ENCODE data around the gene XYLT2. TPM values are rescaled to one million over a fixed set of nuclear protein-coding genes. Genes with fewer than 3 reads are reported as not detected.

Gene XYLT2
- total RNA-seq, 1 donor from 2014 or later, result 30.4 TPM

DNA sequence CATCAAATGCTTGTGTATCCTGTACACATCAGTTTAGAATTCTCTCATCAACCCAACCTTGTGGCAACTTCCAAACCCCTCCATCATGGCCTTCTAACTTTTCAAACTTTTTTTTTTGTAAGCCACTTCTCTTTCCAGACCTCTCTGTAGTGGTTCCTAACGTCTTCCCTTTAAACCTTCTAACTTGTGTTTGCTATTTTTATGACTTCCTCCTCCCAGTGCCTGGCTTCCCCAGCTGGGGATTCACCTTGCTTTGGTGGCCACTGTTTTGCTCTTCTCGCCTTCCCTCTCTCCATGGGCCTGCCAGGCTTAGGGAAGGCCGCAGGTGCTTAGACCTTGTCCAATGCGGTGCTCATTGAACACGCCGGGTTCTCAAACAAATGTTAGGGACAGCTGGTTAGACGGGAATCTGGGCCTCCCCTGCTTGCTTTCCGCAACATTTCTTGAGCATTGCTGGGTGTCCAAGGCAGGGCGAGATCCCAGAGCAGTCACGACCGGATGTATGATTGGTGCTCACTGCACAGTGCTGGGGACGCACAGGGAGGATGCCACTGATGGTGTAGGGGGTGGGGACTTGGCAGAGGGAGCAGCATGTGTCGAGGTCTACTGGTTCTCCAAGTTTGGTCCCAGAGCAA is 1.1 kb upstream of the XYLT2 start:
- no peaks in the 10 kb centered on the region for H3K9me3 ChIP-seq
- H3K4me3 ChIP-seq, result peak overlapping the region in 1 of 2 donors; percentile 93
- DNase-seq (ENCODE audit: extremely low spot score in 2 of 2), result no peak
- H3K36me3 ChIP-seq, result no peaks in the 10 kb centered on the region
- H3K4me1 ChIP-seq, result peaks cover 36% of the 10 kb centered on the region
- no peaks in the 10 kb centered on the region for H3K27me3 ChIP-seq
- intact Hi-C loops (cut with DNase I), result no loop called here
- TF ChIP-seq CTCF (IDR thresholded peaks at IDR 0.05) (no peak), POLR2AphosphoS5 (IDR thresholded peaks at IDR 0.05; ENCODE audit: insufficient read depth in 1 of 2, low read depth in 1 of 2) (no peak), POLR2A (IDR thresholded peaks at IDR 0.05) (no peak)
- H3K27ac ChIP-seq, result no peak overlapping the region

- no peaks in the 10 kb centered on the region for H3K9me3 ChIP-seq
- peak overlapping the region; percentile 93 to 96 for H3K4me3 ChIP-seq
- peaks cover 36% of the 10 kb centered on the region for H3K4me1 ChIP-seq
- peak overlapping the region; percentile 73 for H3K27ac ChIP-seq
- TF ChIP-seq POLR2AphosphoS5 (IDR thresholded peaks at IDR 0.05; ENCODE audit: insufficient read depth in 1 of 2, low read depth in 1 of 2), result no peak
- TF ChIP-seq CTCF (IDR thresholded peaks at IDR 0.05), result no peak
- no peak for TF ChIP-seq POLR2A (IDR thresholded peaks at IDR 0.05)
- H3K27me3 ChIP-seq, result no peaks in the 10 kb centered on the region
- no peak for DNase-seq (ENCODE audit: extremely low spot score in 2 of 2)
- no peaks in the 10 kb centered on the region for H3K36me3 ChIP-seq
- intact Hi-C loops (cut with DNase I), result no loop called here
Measured at GRCh38 chr17:50346313-50347116, 589 bp downstream of the XYLT2 start.

GRCh38 chr17:50347117-50347893 is 1.4 kb downstream of the XYLT2 start:
- H3K36me3 ChIP-seq, result no peaks in the 10 kb centered on the region
- H3K27me3 ChIP-seq, result no peaks in the 10 kb centered on the region
- H3K4me3 ChIP-seq, result peak overlapping the region; percentile 93 to 96
- TF ChIP-seq POLR2A (IDR thresholded peaks at IDR 0.05), result no peak
- intact Hi-C loops (cut with DNase I), result no loop called here
- DNase-seq (ENCODE audit: extremely low spot score in 2 of 2), result no peak
- H3K27ac ChIP-seq, result peak overlapping the region; percentile 73
- peaks cover 42% of the 10 kb centered on the region for H3K4me1 ChIP-seq
- H3K9me3 ChIP-seq, result no peaks in the 10 kb centered on the region

- Histone ChIP-seq H3K4me1 (peaks cover 44% of the 10 kb centered on the region), H3K27ac (no peak overlapping the region), H3K27me3 (no peaks in the 10 kb centered on the region), H3K4me3 (no peak overlapping the region), H3K9me3 (no peaks in the 10 kb centered on the region), H3K36me3 (no peaks in the 10 kb centered on the region)
- DNase-seq (ENCODE audit: extremely low spot score in 2 of 2), result no peak
- intact Hi-C loops (cut with DNase I), result no loop called here
- TF ChIP-seq POLR2AphosphoS5 (IDR thresholded peaks at IDR 0.05; ENCODE audit: insufficient read depth in 1 of 2, low read depth in 1 of 2), result no peak
- no peak for TF ChIP-seq POLR2A (IDR thresholded peaks at IDR 0.05)
- TF ChIP-seq CTCF (IDR thresholded peaks at IDR 0.05), result no peak
Measured at GRCh38 chr17:50347894-50348291, 2.0 kb downstream of the XYLT2 start.

DNA sequence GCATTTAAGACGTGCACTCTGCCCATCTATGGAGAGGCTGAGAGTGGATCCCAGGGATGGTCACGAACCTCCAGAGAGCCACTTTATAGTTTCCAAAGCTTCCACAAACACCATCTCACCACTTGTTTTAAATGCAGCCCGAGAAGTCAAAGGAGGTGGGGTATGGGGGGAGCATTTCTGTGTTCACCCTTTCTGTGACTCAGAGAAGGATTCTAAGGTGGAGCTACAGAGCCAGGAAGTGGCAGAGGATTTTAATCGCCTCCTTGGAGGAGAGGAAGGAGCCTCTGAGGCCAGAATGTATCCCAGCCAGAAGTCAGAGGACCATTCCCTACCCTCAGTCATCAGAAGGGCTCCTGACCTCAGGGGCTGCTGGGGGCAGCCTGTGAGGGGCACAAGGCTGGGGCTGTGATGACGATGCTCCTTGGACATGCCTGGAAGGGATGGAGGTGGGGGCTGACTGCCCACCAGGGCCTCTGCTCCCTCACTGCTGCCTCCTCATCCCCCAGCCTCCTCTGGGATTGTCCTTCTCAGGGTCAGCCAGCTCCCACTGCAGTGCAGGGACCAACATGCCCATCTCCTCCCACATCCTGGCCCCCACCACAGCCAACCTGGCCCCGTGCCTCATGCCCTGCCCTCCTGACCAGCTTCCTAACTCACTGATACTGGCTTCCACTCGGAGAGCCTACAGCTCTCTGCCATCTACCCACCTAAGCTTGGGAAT is 2.8 kb downstream of the XYLT2 start:
- TF ChIP-seq CTCF (IDR thresholded peaks at IDR 0.05) (no peak), POLR2AphosphoS5 (IDR thresholded peaks at IDR 0.05; ENCODE audit: insufficient read depth in 1 of 2, low read depth in 1 of 2) (no peak), POLR2A (IDR thresholded peaks at IDR 0.05) (no peak)
- peaks cover 0 to 4% of the 10 kb centered on the region in 2 donors for H3K36me3 ChIP-seq
- H3K4me1 ChIP-seq, result peaks cover 44% of the 10 kb centered on the region
- H3K4me3 ChIP-seq, result no peak overlapping the region
- no peaks in the 10 kb centered on the region for H3K27me3 ChIP-seq
- H3K9me3 ChIP-seq, result no peaks in the 10 kb centered on the region
- intact Hi-C loops (cut with DNase I), result no loop called here
- no peak for DNase-seq (ENCODE audit: extremely low spot score in 2 of 2)
- no peak overlapping the region for H3K27ac ChIP-seq
